Caco-2 (cell line): Measurements from ENCODE around the gene HOXB3. TPM values are rescaled to one million over a fixed set of nuclear protein-coding genes. Genes with fewer than 3 reads are reported as not detected.

ENCODE experiments used
- Bru-seq: library from RNA; stranded (reverse); fragments of 400-500 nt; gene quantifications from one replicate; lab custom pipeline; 2021; lab: Mats Ljungman, UMichigan
- BruChase-seq, 2 experiments: library from RNA; stranded (reverse); fragments of 400-500 nt; gene quantifications; one replicate each; lab custom pipeline; 2021; lab: Mats Ljungman, UMichigan
- BruUV-seq: library from RNA; stranded (reverse); fragments of 400-500 nt; replicated peaks from 2 replicates; lab custom pipeline; 2021; lab: Mats Ljungman, UMichigan
- CTCF ChIA-PET: fragments of 300-600 bp; sonication (Branson Sonifier 250); formaldehyde crosslinking; loops from one replicate; lab custom pipeline; 2022; ENCODE audit warnings: antibody characterized with exemption; lab: Charles Lee
- POLR2A ChIA-PET: fragments of 300-600 bp; sonication (Branson Sonifier 250); formaldehyde crosslinking; loops from one replicate; lab custom pipeline; 2022; ENCODE audit warnings: antibody characterized with exemption; lab: Charles Lee
- DNase-seq, 2 experiments: peaks; one replicate each; pipeline versions ENCODE4 v3.0.0 to v3.0.0-alpha.2; 2020 to 2022
- H3K27me3 ChIP-seq: replicated peaks from 2 replicates; pipeline ENCODE4 v1.6.0; 2011; ENCODE audit warnings: low read length; ENCODE audit not compliant: control insufficient read depth, insufficient read depth
- H3K36me3 ChIP-seq: 2 replicates; pipeline ENCODE4 v1.5.1; 2011; ENCODE audit warnings: low read length; ENCODE audit not compliant: control insufficient read depth, insufficient read depth
- H3K4me1 ChIP-seq: fragments of 250-450 bp; sonication (Bioruptor Pico); 2 replicates; pipeline ENCODE4 v1.5.1; 2020; ENCODE audit warnings: mild to moderate bottlenecking
- H3K4me3 ChIP-seq: 2 replicates; pipeline ENCODE4 v1.5.1; 2011; ENCODE audit warnings: low read depth, mild to moderate bottlenecking, control low read depth, low read length
- H3K9me3 ChIP-seq: fragments of 250-450 bp; sonication (Bioruptor Pico); 2 replicates; pipeline ENCODE4 v1.5.1; 2020; ENCODE audit warnings: mild to moderate bottlenecking, moderate library complexity
- H3K27ac Mint-ChIP-seq: one replicate; pipeline ENCODE4 v1.8.0; 2022; ENCODE audit warnings: mixed read lengths; ENCODE audit not compliant: unreplicated experiment
- H3K27me3 Mint-ChIP-seq: one replicate; pipeline ENCODE4 v1.8.0; 2022; ENCODE audit warnings: mixed read lengths; ENCODE audit not compliant: insufficient read depth, unreplicated experiment
- H3K36me3 Mint-ChIP-seq: one replicate; pipeline ENCODE4 v1.8.0; 2022; ENCODE audit warnings: mild to moderate bottlenecking, mixed read lengths; ENCODE audit not compliant: insufficient read depth, unreplicated experiment
- H3K4me1 Mint-ChIP-seq: one replicate; pipeline ENCODE4 v1.8.0; 2022; ENCODE audit warnings: low read depth, mixed read lengths; ENCODE audit not compliant: unreplicated experiment
- H3K4me3 Mint-ChIP-seq: one replicate; pipeline ENCODE4 v1.8.0; 2022; ENCODE audit warnings: mild to moderate bottlenecking, moderate library complexity, mixed read lengths; ENCODE audit not compliant: unreplicated experiment
- H3K9me3 Mint-ChIP-seq: one replicate; pipeline ENCODE4 v1.8.0; 2022; ENCODE audit warnings: mixed read lengths; ENCODE audit not compliant: unreplicated experiment
- intact Hi-C: fragments of 100-400 bp; cut with micrococcal nuclease; formaldehyde crosslinking; loops from one replicate; pipeline ENCODE4 v1.10.0; 2022; ENCODE audit not compliant: unreplicated experiment
- long read RNA-seq: library from polyadenylated mRNA; stranded (forward); transcript quantifications from one replicate; pipeline ENCODE4 v2.0.0, GENCODE V29; 2022
- total RNA-seq: library from RNA; stranded (reverse); gene quantifications from 2 replicates; pipeline ENCODE4 v1.2.3, GENCODE V29; 2022
- TF ChIP-seq, protein P1 (sequence below), 2 experiments: fragments of 200-600 bp in 1 of 2; IDR thresholded peaks; 1 replicate in 1 of 2; 2 replicates in 1 of 2; pipeline versions ENCODE4 v1.5.1 to v1.8.0; 2011 to 2022; ENCODE audit warnings: antibody characterized with exemption in 1 of 2, control low read depth in 1 of 2, inconsistent platforms in 1 of 2, low read depth in 1 of 2, low read length in 1 of 2, mild to moderate bottlenecking in 1 of 2, moderate library complexity in 1 of 2; ENCODE audit not compliant: insufficient read depth in 1 of 2, severe bottlenecking in 1 of 2, unreplicated experiment in 1 of 2

Gene HOXB3
- total RNA-seq (7.2 and 10.1 TPM in 2 replicates), Bru-seq, nascent RNA (percentile 64 among the genes with signal in this experiment), BruChase-seq, experiment 1, labeled RNA remaining after a 2-hour chase (percentile 60 among the genes with signal in this experiment), BruChase-seq, experiment 2, labeled RNA remaining after a 6-hour chase (percentile 51 among the genes with signal in this experiment)
- long read RNA-seq, full-length matches to known transcripts: 1 of 4 reads
- long read RNA-seq, partial matches to known transcripts: 0 of 4 reads
- long read RNA-seq, other reads (novel, unspliced or antisense): 3 of 4 reads

GRCh38 chr17:48589831-48590606 lies at the start of gene HOXB3:
Gene HOXB3 (minus strand): TSS chr17:48590241. CDS start chr17:48552474, 37,767 bp downstream.
- Mint-ChIP-seq H3K27ac (no peak within 1 kb of the TSS), H3K27me3 (peaks cover 28% of the 10 kb centered on the region), H3K36me3 (no peaks in the 10 kb centered on the region), H3K4me1 (peaks cover 10% of the 10 kb centered on the region), H3K4me3 (peak within 1 kb of the TSS; percentile 66), H3K9me3 (no peaks in the 10 kb centered on the region)
- BruUV-seq: no TSS peak
- Histone ChIP-seq H3K9me3 (no peaks in the 10 kb centered on the region), H3K27me3 (peaks cover 12% of the 10 kb centered on the region), H3K4me1 (peaks cover 20% of the 10 kb centered on the region), H3K4me3 (peak within 1 kb of the TSS; percentile 20), H3K36me3 (no peaks in the 10 kb centered on the region)
- intact Hi-C loops: no loop called here
- POLR2A ChIA-PET: interaction anchor here (0.6 kb wide), 1 partner anchor 36 kb away, joined by 17 read pairs; the partner anchor contains the start of gene HOXB9
- DNase-seq: peak; percentile 57 to 87
- CTCF ChIA-PET: interaction anchor here (0.6 to 1.5 kb wide), 5 partner anchors 10 to 1036 kb away, joined by 3 to 5 read pairs (median 3); no protein-coding TSS in a partner anchor
- TF ChIP-seq, protein P1, sequence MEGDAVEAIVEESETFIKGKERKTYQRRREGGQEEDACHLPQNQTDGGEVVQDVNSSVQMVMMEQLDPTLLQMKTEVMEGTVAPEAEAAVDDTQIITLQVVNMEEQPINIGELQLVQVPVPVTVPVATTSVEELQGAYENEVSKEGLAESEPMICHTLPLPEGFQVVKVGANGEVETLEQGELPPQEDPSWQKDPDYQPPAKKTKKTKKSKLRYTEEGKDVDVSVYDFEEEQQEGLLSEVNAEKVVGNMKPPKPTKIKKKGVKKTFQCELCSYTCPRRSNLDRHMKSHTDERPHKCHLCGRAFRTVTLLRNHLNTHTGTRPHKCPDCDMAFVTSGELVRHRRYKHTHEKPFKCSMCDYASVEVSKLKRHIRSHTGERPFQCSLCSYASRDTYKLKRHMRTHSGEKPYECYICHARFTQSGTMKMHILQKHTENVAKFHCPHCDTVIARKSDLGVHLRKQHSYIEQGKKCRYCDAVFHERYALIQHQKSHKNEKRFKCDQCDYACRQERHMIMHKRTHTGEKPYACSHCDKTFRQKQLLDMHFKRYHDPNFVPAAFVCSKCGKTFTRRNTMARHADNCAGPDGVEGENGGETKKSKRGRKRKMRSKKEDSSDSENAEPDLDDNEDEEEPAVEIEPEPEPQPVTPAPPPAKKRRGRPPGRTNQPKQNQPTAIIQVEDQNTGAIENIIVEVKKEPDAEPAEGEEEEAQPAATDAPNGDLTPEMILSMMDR (IDR thresholded peaks at IDR 0.05; ENCODE audit: insufficient read depth in 1 of 2, low read depth in 1 of 2, low read length in 1 of 2, severe bottlenecking in 1 of 2, unreplicated experiment in 1 of 2): no peak

GRCh38 chr17:48639136-48639535 lies 49.1 kb upstream of the HOXB3 start:
- CTCF ChIA-PET: interaction anchor here (1.0 kb wide), 1 partner anchor 10 kb away, joined by 3 read pairs; no protein-coding TSS in a partner anchor
- Histone ChIP-seq H3K4me1 (no peaks in the 10 kb centered on the region), H3K9me3 (no peaks in the 10 kb centered on the region), H3K4me3 (no peak overlapping the region), H3K36me3 (no peaks in the 10 kb centered on the region), H3K27me3 (no peaks in the 10 kb centered on the region)
- intact Hi-C loops: no loop called here
- peaks cover 8% of the 10 kb centered on the region for H3K27me3 Mint-ChIP-seq
- no peak overlapping the region for H3K27ac Mint-ChIP-seq
- H3K4me1 Mint-ChIP-seq: no peaks in the 10 kb centered on the region
- no peak for DNase-seq
- POLR2A ChIA-PET: no interaction called here
- H3K4me3 Mint-ChIP-seq: no peak overlapping the region
- no peaks in the 10 kb centered on the region for H3K36me3 Mint-ChIP-seq
- TF ChIP-seq, protein P1 (IDR thresholded peaks at IDR 0.05; ENCODE audit: insufficient read depth in 1 of 2, low read depth in 1 of 2, low read length in 1 of 2, severe bottlenecking in 1 of 2, unreplicated experiment in 1 of 2): no peak
- BruUV-seq: no TSS peak
- H3K9me3 Mint-ChIP-seq: no peaks in the 10 kb centered on the region
